NCI-H2227 treated with DMSO at 0.1 percent for 48 hours (cell line): ENCODE data around the gene CRY1.
"Not testable (repeated sequence)": the region's sequence is repeated elsewhere in the genome, so short reads cannot be mapped to it uniquely, and the experiment has no call there.

Source experiments
- DNase-seq: peaks from one replicate; lab custom pipeline; 2025; lab: John Stamatoyannopoulos, UW

CRY1 gene

DNA sequence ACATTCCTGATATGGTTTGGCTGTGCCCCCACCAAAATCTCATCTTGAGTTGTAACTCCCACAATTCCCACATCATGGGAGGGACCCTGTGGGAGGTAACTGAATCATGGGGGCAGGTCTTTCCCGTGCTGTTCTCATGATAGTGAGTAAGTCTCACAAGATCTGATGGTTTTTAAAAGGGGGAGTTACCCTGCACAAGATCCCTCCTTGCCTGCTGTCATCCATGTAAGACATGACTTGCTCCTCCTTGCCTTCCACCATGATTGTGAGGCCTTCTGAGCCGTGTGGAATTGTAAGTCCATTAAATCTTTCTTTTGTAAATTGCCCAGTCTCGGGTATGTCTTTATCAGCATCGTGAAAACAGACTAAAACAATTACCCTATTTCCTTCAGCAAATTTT is 90.7 kb downstream of the CRY1 start:
- not testable (repeated sequence) for DNase-seq

DNA sequence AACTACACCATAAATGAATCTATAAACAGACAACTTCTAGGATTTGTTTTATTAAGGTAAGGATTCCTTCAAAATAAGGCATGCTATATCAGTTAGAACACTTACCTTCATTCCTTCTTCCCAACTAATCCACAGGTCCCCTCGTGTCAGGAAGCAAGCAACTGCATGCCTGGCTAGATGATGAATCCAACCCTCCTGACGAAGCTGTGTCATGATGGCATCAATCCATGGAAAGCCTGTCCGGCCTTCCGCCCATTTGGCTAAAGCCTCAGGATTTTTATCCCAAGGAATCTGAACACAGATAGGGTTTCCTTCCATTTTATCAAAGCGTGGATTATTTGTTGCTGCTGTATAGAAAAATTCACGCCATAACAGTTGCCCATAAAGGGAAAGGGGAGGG is 93.9 kb downstream of the CRY1 start:
- DNase-seq = no peak

DNA sequence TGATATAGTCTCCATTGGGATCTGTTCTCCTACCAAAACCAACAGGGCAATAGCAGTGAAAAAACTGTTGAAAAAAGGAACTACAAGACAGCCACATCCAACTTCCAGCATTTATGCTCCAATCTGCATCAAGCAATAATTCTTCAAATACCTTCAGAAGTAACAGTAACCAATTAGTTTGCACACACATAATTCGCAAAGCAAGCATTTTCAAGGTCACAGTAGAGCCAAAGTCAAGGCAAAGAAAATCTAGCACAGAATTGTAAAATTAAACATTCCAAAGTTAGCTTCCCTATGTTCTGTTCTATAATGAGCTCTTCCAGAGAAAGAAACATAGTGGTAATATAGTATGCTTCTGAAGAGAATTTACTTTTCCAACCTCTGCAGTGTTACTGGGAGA is 95.4 kb downstream of the CRY1 start:
- DNase-seq = no peak

DNA sequence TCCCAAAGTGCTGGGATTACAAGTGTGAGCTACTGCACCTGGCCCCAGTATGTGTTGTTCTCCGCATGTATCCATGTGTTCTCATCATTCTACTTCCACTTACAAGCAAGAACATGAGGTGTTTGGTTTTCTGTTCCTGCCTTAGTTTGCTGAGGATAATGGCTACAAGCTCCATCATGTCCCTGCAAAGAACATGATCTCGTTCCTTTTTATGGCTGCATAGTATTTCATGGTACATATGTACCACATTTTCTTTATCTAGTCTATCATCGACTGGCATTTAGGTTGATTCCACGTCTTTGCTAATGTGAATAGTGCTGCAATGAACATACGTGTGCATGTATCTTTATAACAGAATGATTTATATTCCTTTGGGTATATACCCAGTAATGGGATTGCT is 97.2 kb downstream of the CRY1 start:
- not testable (repeated sequence) for DNase-seq

DNA sequence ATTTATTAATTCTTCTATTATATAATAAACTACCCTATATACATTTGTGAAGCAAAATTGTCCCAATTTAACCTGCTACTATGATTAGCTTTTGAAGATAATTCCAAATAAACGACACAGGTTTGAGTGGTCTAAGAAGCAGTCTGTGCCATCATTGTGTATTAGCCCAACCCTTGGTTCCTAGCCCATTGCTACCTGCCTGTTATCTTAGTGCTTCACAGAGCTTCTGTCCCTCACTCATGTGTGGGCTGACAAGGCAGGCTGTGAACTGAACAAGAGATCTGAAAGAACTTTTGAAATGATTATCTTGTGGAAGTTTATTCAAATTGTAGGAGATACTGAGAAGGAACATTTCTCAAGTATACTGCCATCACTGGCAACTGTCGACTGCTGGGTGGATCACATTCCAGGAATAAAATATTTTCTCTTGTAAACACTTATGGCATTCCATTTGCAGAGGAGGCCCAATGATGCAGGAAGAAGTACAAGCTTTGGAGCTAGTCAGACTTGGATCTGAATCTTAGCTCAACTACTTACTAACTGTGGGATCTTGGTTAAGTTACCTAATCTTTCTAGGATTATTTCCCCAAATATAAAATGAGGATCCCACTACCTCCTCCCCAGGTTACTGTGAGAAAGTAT is 98.6 kb downstream of the CRY1 start:
- DNase-seq = no peak

DNA sequence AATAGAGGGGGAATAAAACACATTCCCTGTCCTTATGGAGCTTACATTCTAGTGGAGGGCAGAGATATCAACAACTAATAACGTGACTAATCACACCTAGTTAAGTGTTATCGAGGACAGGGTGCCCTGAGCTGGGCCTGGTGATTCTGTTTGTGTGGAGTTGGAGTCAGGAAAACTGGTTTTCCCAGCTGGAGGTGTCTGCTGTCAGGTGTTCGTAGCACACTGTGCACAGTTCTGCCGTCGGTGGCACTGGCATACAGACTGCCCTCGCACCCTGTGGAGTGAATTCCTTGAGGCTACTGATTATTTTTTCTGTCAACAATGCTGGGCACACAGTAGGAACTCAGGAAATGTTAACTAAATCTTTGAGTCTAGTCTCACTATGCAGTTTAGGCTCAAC is 105.5 kb downstream of the CRY1 start:
- no peak for DNase-seq

DNA sequence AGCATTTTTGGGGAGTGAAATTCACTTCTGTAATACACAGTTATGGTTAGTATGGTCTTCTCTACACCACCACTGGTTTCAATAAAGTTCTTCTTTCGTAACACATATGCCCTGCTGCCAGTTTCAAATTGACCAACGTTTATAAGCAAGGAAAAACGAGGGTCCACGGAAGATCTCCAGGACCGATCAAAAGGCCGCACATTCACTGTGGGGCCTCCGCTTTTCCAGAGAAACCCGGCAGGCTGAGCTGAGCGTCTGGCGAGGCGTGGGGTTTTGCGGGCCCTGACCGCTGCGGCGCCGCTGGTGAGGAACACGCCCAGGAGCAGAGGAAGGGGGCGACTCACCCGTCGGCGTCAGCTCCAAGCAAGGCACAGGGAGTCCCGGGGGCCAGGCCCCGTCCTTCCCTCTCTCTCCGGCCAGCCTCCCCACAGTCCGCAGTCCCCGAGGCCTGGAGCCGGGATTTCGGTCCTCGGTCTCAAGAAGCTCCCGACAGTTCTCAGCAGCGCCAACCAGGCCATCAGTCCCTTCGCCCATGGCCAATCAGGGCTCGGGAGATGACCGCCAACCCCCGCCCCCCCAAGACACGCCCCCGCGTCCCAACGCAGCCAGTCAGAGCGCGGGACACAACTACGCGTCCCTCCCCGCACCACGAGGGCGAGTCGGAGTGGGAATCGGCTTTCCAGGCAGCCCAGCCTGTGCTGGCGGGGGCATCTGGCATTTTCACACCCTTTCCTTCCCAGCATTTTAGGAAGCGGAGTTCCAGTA is 106.5 kb downstream of the CRY1 start, which contains the start of gene MTERF2:
Gene MTERF2, minus strand, starts transcription at position 522 of the 765 bp plus-strand sequence. CDS start 8,432 bp downstream, outside the sequence.
- DNase-seq = peak; percentile 93

DNA sequence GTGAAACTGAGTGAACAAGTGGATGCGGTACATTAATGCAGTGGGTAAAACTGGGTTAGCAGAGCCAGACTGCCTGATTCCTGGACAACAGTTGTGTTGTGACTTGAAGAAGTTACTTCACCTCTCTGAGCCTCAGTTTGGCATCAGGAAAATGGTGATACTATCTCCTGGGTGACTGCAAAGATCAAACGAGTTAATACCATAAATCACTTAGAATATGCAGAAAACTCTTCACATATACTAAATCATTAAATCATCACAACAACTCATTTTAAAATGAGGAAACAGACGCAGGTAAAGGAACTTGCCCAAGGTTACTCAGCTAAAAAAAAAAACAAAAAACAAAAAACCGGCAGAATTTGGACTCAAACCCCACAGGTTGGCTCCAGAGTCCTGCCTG is 107.2 kb downstream of the CRY1 start:
- DNase-seq = no peak

DNA sequence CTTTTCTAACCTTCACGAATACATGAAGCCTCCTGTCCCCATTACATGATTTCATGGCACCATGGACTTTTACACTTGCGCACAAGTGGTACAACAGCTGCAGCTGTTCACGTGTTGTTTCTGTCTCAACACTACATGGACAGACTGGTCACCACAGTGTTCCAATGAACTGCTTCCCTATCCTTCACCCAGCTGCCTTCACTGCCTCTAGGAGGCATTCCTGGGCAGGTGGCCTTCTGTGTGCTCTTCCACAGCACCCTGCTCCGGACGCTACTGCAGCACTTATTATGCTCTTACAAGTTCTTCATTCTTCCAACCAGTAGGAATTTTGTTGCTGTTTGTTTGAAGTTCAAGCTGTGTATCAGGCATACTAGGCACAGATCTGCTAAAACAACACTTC is 107.9 kb downstream of the CRY1 start:
- DNase-seq = peak; percentile 1

DNA sequence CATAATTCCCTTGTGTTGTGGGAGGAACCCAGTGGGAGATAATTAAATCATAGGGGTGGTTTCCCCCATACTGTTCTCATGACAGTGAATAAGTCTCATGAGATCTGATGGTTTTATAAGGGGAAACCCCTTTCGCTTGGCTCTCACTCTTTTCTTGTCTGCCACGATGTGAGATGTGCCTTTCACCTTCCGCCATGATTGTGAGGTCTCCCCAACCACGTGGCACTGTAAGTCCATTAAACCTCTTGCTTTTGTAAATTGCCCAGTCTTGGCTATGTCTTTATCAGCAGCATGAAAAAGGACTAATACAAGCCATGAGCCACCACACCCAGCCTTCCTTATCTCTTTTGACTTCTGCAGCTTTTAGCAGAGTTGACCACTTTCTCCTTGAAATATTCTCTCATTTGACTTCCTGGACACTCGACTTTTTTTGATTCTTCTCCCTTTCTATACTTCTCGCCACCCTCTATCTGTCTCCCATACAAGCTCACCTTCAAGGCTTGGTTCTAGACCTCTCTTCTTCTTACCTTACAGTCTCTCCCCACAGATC is 108.7 kb downstream of the CRY1 start:
- no peak for DNase-seq

DNA sequence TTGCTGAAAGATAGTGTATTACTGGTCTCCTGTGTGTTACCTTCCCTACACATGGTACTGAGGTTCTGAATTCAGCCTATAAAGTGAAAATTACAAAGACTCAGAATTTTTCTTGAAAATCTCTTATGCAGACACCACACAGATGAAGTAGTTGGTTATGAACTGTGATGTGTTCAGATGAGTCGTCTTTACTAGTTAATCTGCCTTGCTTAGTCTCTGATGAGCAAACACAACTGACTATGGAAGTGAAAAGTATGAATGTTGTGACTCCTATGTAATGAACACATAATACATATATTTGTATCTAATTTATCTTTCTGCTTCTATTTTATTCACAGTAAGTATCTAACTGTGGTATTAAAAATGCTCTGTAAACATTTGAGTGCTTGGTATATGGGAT is 111.1 kb downstream of the CRY1 start:
- no peak for DNase-seq

DNA sequence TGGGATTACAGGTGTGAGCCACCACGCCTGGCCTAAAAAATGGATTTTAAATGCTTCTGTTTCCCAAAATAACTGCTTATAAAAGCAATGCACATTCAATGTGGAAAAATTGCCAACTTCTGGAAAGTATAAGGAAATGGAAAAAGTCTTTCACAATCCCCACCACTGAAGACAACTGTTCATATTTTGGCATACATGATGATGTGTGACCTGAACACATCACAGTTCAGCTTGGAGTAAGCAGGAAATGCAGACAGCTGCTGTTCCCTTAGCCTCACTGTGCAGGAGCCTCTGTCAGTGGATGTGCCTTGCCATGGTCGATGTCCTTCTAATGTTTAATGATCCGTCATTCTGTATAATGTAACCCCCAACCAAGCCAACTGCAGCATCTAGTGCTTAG is 111.6 kb downstream of the CRY1 start:
- no peak for DNase-seq

DNA sequence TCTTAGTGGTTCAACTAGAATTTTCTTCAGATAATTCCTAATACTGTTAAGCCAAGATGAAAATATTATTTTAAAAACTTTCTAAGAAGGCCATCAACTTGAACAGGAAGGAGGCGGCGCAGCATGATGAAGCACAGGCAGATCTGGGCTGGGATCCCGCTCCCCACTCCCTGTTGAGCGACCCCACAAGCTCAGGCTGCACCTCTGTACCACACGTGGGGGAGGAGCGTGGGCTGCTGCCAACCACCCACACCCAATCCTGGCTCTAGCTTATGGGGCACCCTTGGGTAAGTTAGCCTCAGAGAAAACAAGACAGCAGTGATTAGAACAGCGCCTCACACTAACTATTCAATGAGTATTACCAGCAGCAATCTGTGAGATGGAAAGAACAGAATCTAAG is 112.4 kb downstream of the CRY1 start:
- DNase-seq = no peak

DNA sequence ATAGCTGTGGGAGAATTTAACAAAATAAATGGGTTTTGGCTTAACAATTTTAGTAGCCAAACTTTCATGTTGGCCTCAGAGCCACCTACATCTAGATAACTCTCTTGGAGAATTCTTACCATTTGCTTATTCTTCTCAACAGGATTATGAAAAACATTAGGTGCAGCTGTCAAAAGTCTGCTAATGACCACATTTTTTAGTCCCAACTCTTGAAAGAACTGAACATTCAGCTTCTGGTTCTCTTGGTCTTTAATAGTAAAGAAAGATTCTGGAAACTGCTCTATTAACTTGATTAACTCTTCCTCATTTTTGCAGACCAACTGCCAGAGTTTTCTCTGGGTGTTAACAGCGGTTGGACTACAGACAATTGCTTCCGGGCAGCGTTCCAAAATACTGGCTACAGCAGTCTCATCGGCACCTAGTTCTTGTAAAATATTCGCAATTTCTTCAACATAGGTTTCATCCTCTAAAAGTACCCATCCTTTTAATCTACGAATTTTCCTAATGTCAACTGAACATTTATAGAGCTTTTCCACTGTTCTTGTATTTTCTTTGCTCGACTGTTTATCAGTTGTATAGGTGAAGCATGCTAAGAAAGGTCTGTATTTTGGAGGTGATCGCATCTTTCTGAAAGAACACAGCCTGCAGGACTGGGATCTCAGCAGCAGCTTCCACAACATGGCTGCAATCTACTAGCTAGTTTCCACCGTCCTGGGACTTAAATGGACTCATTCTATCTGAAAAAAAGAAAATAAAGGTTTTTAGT is 115.1 kb downstream of the CRY1 start:
- peak; percentile 70 for DNase-seq

DNA sequence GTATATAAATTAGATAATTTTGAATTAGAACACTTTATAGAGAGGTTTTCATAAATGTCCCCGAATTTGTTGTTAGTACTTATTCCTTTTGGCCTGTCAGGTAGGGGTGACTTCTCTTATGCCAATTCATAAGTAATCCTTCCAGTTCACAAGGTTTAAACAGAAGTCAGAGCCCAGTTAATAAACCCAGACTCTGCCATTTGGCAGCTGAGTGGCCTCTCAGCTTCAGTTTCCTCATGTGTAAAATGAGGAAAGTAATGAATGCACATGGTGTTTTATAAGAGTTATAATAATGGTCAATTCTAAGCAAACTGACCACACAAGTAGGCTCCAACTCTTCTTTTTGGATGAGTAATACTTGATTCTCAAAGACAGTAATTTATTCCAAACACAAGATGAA is 116.7 kb downstream of the CRY1 start:
- no peak for DNase-seq

DNA sequence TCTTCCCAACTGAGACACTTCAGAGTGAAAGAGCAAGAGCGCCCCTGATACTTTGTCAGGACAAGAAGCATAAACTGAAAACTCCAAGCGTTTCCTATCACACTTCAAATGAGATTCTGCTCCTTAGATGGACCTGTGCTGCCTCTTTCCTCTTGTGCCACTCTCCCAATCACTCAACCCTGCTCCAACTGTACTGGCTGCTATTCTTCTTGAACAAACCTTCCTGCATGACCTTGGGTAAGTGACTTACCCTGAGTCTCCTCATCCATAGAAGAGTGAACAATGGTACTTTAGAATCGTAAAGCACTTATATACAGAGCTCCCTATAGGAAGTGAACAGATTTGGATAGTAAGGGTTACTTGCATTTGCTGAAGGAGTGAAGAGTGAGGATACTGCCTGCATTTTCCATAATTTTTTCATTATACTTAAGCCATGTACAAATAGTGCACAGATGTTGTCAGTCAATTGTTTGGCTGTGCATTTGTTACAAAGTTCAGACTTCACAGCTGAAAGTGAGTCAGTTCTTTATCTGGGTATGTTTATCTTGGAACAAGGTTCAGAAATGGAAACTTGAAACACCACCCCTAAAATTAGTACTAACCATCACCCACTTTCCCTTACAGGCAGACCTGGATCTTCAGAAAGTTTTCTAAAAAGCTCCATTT is 117.2 kb downstream of the CRY1 start:
- no peak for DNase-seq

DNA sequence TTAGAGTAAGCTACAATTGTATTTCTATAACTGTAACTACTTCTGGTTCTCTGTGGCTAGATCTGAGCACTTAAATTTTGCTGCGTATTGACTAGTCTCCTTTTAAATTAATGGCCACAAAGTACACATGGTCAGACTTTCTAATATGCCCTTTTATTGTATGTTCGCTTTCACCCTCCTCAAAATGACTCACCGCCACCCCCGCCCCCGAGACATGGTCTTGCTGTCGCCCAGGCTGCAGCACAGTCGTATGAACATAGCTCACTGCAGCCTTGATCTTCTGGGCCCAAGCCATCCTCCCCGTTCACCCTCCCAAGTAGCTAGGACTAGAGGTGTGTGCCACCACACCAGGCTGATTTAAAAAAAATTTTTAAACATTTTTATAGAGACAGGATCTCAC is 118.3 kb downstream of the CRY1 start:
- DNase-seq = no peak

DNA sequence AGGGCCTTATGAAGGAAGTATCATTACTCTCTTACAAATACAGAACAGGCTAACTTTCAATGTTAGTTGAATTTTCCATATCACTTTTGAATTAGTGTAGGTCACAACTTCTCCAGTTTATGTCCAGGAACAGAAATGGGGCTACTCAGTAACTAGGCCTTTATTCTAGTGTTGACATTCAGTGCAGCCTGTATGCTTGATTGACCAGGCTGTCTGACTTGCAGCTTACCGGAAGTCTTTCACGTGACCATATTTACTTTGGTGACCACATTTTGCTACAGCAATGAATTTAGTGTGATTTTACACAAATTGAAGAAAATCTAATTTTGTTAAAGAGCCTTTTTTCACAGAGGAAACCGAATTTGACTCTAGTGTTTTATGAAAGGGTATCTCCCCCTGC is 118.8 kb downstream of the CRY1 start:
- DNase-seq = no peak

DNA sequence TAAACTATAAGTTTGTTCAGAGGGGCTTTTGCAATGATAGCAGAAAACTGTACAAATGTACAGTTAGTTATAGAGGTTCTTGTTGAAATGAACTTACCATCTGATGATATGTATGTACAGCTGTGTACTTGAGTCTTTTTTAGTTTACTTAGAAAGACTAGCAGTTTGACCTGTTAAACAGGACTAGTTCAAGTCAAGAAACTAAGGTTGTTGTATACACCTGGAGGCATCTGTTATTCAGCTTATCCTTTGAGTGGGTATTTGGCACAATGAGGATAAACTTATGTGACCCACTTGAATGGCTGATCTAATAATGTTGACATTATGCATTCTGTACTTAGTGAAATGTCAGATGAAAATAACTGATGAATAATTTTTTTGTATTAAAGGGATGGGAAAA is 119.8 kb downstream of the CRY1 start:
- DNase-seq = no peak

DNA sequence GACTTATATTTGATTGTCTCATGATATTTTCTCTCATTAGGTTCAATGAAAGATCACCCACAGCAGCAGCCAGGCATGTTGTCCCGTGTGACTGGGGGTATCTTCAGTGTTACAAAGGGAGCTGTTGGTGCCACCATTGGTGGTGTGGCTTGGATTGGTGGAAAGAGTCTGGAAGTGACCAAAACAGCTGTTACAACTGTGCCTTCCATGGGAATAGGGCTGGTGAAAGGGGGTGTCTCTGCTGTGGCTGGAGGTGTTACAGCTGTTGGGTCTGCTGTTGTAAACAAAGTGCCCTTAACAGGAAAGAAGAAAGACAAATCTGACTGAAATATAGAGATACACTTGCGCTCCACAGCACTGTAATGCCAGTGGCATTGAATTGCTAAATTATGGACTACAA is 122.3 kb downstream of the CRY1 start:
- no peak for DNase-seq

DNA sequence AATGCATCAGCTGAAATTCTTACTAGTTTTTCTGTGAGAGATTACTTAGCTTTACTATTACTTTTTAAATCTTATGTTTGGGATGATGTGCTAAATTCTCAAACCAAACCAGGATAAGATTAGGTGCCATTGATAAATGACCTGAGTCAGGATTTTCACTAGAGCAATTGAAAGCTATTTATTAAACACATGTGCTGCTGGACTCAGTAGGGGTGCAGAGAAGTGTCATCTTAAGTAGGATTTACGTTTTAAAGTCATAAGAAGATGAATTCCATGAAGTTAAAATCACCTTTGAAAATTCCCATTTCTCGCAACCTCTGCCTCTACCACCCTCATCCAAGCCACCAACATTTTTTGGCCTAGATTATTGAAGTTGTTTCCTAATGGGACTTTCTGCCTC is 128.8 kb downstream of the CRY1 start:
- DNase-seq = no peak

DNA sequence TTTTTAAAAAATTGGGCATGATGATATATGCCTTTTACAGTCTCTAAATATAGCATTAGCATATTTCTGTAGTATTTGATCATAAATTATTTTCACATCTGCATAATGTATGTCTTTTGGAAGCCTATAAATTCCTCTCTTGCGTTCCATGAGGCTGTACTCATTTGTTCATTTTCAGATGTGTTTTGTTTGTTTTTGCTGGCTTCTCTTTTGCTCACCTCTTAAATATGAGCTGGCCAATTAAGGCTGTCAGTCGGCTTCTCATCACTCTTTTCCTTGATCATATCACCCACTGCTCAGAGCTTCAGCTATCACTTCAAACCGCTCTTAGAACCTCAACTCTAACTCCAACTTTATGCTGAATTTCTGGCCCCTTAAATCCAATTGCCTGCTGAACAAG is 131.1 kb downstream of the CRY1 start:
- no peak for DNase-seq
